ENCODE measurements around the gene MPRIP. TPM values are rescaled to one million over a fixed set of nuclear protein-coding genes. Genes with fewer than 3 reads are reported as not detected.

MPRIP gene
- total and polyA plus RNA-seq, 2 of the 13 experiments (the other 11 are each of a cell fraction or from before 2014, with no cell fraction given), result 50.2 to 52.4 TPM

DNA sequence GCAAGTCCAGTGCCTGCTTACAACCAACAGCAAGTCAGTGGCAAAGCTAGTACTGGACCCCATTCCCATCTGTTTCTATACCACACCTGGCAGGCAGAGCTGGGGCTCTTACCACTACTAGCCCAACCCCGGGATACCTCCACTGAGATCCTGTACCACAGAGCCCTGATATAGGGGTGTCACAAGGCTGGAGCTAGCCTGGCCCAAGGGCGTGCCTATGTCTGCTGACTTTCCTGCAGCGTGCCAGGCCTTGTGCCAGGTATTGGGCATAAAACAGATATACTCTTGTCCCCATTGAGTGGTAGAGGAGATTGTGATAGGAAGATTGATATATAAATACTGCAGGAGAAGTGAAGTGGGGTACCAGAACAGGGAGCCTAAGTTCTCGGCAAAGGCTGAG is 119.5 kb downstream of the MPRIP start:
- Histone ChIP-seq H3K4me2 (ENCODE audit: low read depth, low read length) (no peak overlapping the region), H3K27ac (ENCODE audit: extremely low read length, insufficient read depth, low read length) (no peak overlapping the region), H3K36me3 (replicated peaks in 1 of 2; ENCODE audit: control insufficient read depth in 1 of 2, insufficient read depth in 2 of 2, low read length in 2 of 2) (peaks cover 18 to 72% of the 10 kb centered on the region in 2 experiments), H3K4me1 (ENCODE audit: insufficient read depth, low read length) (no peaks in the 10 kb centered on the region), H3K27me3 (ENCODE audit: control insufficient read depth in 1 of 2, insufficient read depth in 2 of 2, low read length in 2 of 2) (no peaks in the 10 kb centered on the region), H3K79me2 (ENCODE audit: insufficient read depth, low read length) (no peaks in the 10 kb centered on the region), H4K20me1 (ENCODE audit: insufficient read depth, low read length) (no peaks in the 10 kb centered on the region), H2AFZ (ENCODE audit: low read length) (no peak overlapping the region), H3K9ac (ENCODE audit: insufficient read depth, low read depth, low read length) (no peak overlapping the region), H3K9me3 (ENCODE audit: low read length) (no peaks in the 10 kb centered on the region), H3K4me3 (replicated peaks in 1 of 3; ENCODE audit: insufficient read depth in 1 of 3, low read depth in 2 of 3, low read length in 3 of 3) (no peak overlapping the region)
- in situ Hi-C loops (cut with HindIII; ENCODE audit: extremely low pct_ligation_motif_present, low pct_unique_long_range_greater_than_20kb), result no loop called here
- intact Hi-C loops (cut with micrococcal nuclease; ENCODE audit: unreplicated experiment), result no loop called here
- WGBS (ENCODE audit: low lambda C conversion rate), result 98% methylated on average over 4 of the region's 4 CpGs
- DNase-seq (ENCODE audit: low spot score) (no peak), ATAC-seq (no peak), FAIRE-seq (no peak)
- ChIA-PET CTCF (ENCODE audit: low intra/inter-chr PET ratio, low total read pairs) (no interaction called here), POLR2A (no interaction called here)
- no peak for TF ChIP-seq SKI (IDR thresholded peaks at IDR 0.05; ENCODE audit: partially characterized antibody)
- no peak for TF ChIP-seq SNRNP70 (IDR thresholded peaks at IDR 0.05; ENCODE audit: low read depth, low read length)
- no peak for TF ChIP-seq ZNF788 (CRISPR knock-in tag; IDR thresholded peaks at IDR 0.05; ENCODE audit: borderline replicate concordance)
- no peak for TF ChIP-seq NR2F2 (IDR thresholded peaks at IDR 0.05; ENCODE audit: borderline replicate concordance, low read depth)
- no peak for TF ChIP-seq PAX8 (CRISPR knock-in tag; IDR thresholded peaks at IDR 0.05; ENCODE audit: borderline replicate concordance)
- no peak for TF ChIP-seq ZKSCAN5 (CRISPR knock-in tag; IDR thresholded peaks at IDR 0.05)
- TF ChIP-seq CEBPB (IDR thresholded peaks at IDR 0.05; ENCODE audit: borderline replicate concordance, low read depth, low read length), result no peak
- TF ChIP-seq GZF1 (CRISPR knock-in tag; IDR thresholded peaks at IDR 0.05), result no peak
- TF ChIP-seq SPEN (CRISPR knock-in tag; IDR thresholded peaks at IDR 0.05; ENCODE audit: low read depth), result no peak
- no peak for TF ChIP-seq MTERF4 (CRISPR knock-in tag; IDR thresholded peaks at IDR 0.05)
- no peak for TF ChIP-seq PRDM15 (CRISPR knock-in tag; IDR thresholded peaks at IDR 0.05)
- no TSS peak for BruUV-seq (replicated peaks)
